ENCODE measurements around the gene PTBP3. TPM values are rescaled to one million over a fixed set of nuclear protein-coding genes. Genes with fewer than 3 reads are reported as not detected.

Gene PTBP3
- total RNA-seq, 1 experiment from 2014 or later, result 141 TPM

- POLR2A ChIA-PET (ENCODE audit: unreplicated experiment), result interaction anchor here (0.6 kb wide), 1 partner anchor 765 kb away, joined by 3 read pairs; no protein-coding TSS in a partner anchor
Measured at GRCh38 chr9:112361601-112362000, 28.2 kb upstream of the PTBP3 start.

GRCh38 chr9:112360047-112360804 is 26.8 kb upstream of the PTBP3 start:
- CTCF ChIA-PET, result interaction anchor here (1.9 to 2.6 kb wide), 2 partner anchors 19 to 247 kb away, joined by 8 to 9 read pairs; partner anchors contain the start of gene HSDL2
- Histone ChIP-seq H3K36me3 (ENCODE audit: low read depth) (no peaks in the 10 kb centered on the region), H3K27me3 (ENCODE audit: insufficient read depth, low read depth) (no peaks in the 10 kb centered on the region), H3K9me3 (ENCODE audit: insufficient read depth, low read depth) (no peaks in the 10 kb centered on the region), H3K79me2 (ENCODE audit: low read depth) (no peaks in the 10 kb centered on the region), H3K4me2 (no peak overlapping the region), H3K27ac (peak overlapping the region; percentile 35), H2AFZ (no peak overlapping the region; the same call in 1 of the 2 replicates), H3K9me2 (ENCODE audit: insufficient read depth) (no peaks in the 10 kb centered on the region), H3F3A (ENCODE audit: insufficient read depth, low read depth) (peaks cover 16% of the 10 kb centered on the region; the same call in 1 of the 2 replicates), H3K4me3 (no peak overlapping the region), H3K4me1 (replicated peaks; ENCODE audit: insufficient read depth) (peaks cover 11% of the 10 kb centered on the region; the same call in 1 of the 2 replicates), H4K20me1 (ENCODE audit: insufficient read depth) (no peaks in the 10 kb centered on the region)
- peak in 1 of 2 experiments; percentile 57 for DNase-seq
- POLR2A ChIA-PET (ENCODE audit: unreplicated experiment), result interaction anchor here (0.6 to 0.7 kb wide), 3 partner anchors 245 to 294 kb away, joined by 3 to 6 read pairs (median 4); no protein-coding TSS in a partner anchor
- TF ChIP-seq EZH2 (IDR thresholded peaks at IDR 0.05; ENCODE audit: low read depth), result no peak
- no peak for TF ChIP-seq CTCF (conservative IDR thresholded peaks at IDR 0.05)
- no TSS peak for BruUV-seq (replicated peaks)
- intact Hi-C loops (cut with micrococcal nuclease; ENCODE audit: unreplicated experiment), result loop anchor here (2.0 to 10.0 kb wide), 2 partner anchors 27 to 595 kb away; partner anchors contain the start of gene PTBP3

More at GRCh38 chr9:112361601-112362000, 28.2 kb upstream of the PTBP3 start:
- no peaks in the 10 kb centered on the region for H3K79me2 ChIP-seq (ENCODE audit: low read depth)
- TF ChIP-seq EZH2 (IDR thresholded peaks at IDR 0.05; ENCODE audit: low read depth) (no peak), CTCF (conservative IDR thresholded peaks at IDR 0.05) (peak; percentile 78)
- CTCF ChIA-PET, result interaction anchor here (0.8 to 2.3 kb wide), 3 partner anchors 18 to 286 kb away, joined by 4 to 9 read pairs (median 9); partner anchors contain the start of gene HSDL2
- peaks cover 4% of the 10 kb centered on the region; the same call in 1 of the 2 replicates for H3K9me3 ChIP-seq (ENCODE audit: insufficient read depth, low read depth)
- no peak overlapping the region for H3K4me3 ChIP-seq
- H3F3A ChIP-seq (ENCODE audit: insufficient read depth, low read depth), result peaks cover 16% of the 10 kb centered on the region; the same call in 1 of the 2 replicates
- no peaks in the 10 kb centered on the region for H4K20me1 ChIP-seq (ENCODE audit: insufficient read depth)
- H2AFZ ChIP-seq, result no peak overlapping the region
- H3K27ac ChIP-seq, result no peak overlapping the region
- DNase-seq, result peak in 1 of 2 experiments; percentile 53
- H3K9me2 ChIP-seq (ENCODE audit: insufficient read depth), result no peaks in the 10 kb centered on the region
- BruUV-seq (replicated peaks), result no TSS peak
- no peaks in the 10 kb centered on the region for H3K36me3 ChIP-seq (ENCODE audit: low read depth)
- no peaks in the 10 kb centered on the region for H3K27me3 ChIP-seq (ENCODE audit: insufficient read depth, low read depth)
- intact Hi-C loops (cut with micrococcal nuclease; ENCODE audit: unreplicated experiment), result loop anchor here (1.0 to 10.0 kb wide), 5 partner anchors 29 to 597 kb away; partner anchors contain the start of gene PTBP3
- H3K4me2 ChIP-seq, result peak overlapping the region; percentile 52; the same call in 1 of the 2 replicates
- peaks cover 11% of the 10 kb centered on the region; the same call in 1 of the 2 replicates for H3K4me1 ChIP-seq (replicated peaks; ENCODE audit: insufficient read depth)

GRCh38 chr9:112355427-112355897 is 22.0 kb upstream of the PTBP3 start:
- H3K4me2 ChIP-seq, result no peak overlapping the region
- H4K20me1 ChIP-seq (ENCODE audit: insufficient read depth), result no peaks in the 10 kb centered on the region
- no peaks in the 10 kb centered on the region for H3K9me2 ChIP-seq (ENCODE audit: insufficient read depth)
- no peaks in the 10 kb centered on the region for H3K27me3 ChIP-seq (ENCODE audit: insufficient read depth, low read depth)
- no peaks in the 10 kb centered on the region for H3K79me2 ChIP-seq (ENCODE audit: low read depth)
- peaks cover 7% of the 10 kb centered on the region; the same call in 1 of the 2 replicates for H3K4me1 ChIP-seq (replicated peaks; ENCODE audit: insufficient read depth)
- H3K27ac ChIP-seq, result no peak overlapping the region
- no peak for TF ChIP-seq CTCF (conservative IDR thresholded peaks at IDR 0.05)
- TF ChIP-seq EZH2 (IDR thresholded peaks at IDR 0.05; ENCODE audit: low read depth), result no peak
- H3K4me3 ChIP-seq, result no peak overlapping the region
- ChIA-PET CTCF (no interaction called here), POLR2A (ENCODE audit: unreplicated experiment) (no interaction called here)
- no peak for DNase-seq
- no peaks in the 10 kb centered on the region for H3K9me3 ChIP-seq (ENCODE audit: insufficient read depth, low read depth)
- no TSS peak for BruUV-seq (replicated peaks)
- intact Hi-C loops (cut with micrococcal nuclease; ENCODE audit: unreplicated experiment), result no loop called here
- H3K36me3 ChIP-seq (ENCODE audit: low read depth), result no peaks in the 10 kb centered on the region
- peaks cover 11% of the 10 kb centered on the region for H3F3A ChIP-seq (ENCODE audit: insufficient read depth, low read depth)
- H2AFZ ChIP-seq, result no peak overlapping the region
